HepG2 (cell line): ENCODE measurements around the gene YPEL3. TPM values are rescaled to one million over a fixed set of nuclear protein-coding genes. Genes with fewer than 3 reads are reported as not detected.

Experiments
- ATF6 ChIP-seq: sonication (generic); formaldehyde crosslinking; conservative IDR thresholded peaks from 2 replicates; pipeline ENCODE4 v1.4.0; 2020; ENCODE audit warnings: missing genetic modification reagents
- BCL6 ChIP-seq: IDR thresholded peaks from 2 replicates; pipeline ENCODE4 v1.6.1; 2016; ENCODE audit warnings: missing genetic modification reagents, missing compliant biosample characterization
- DNMT1 ChIP-seq: sonication (generic); formaldehyde crosslinking; IDR thresholded peaks from 2 replicates; pipeline ENCODE4 v1.5.1; 2020; ENCODE audit warnings: mild to moderate bottlenecking, missing genetic modification reagents
- FLYWCH1 ChIP-seq: sonication (generic); formaldehyde crosslinking; IDR thresholded peaks from 2 replicates; pipeline ENCODE4 v1.8.1; 2023; ENCODE audit warnings: mild to moderate bottlenecking, missing genetic modification reagents
- GLMP ChIP-seq: sonication (generic); formaldehyde crosslinking; IDR thresholded peaks from 2 replicates; pipeline ENCODE4 v1.9.0; 2021; ENCODE audit warnings: missing genetic modification reagents, mild to moderate bottlenecking, borderline replicate concordance
- HOXA3 ChIP-seq: sonication (generic); formaldehyde crosslinking; IDR thresholded peaks from 2 replicates; pipeline ENCODE4 v1.5.0; 2020; ENCODE audit warnings: missing genetic modification reagents
- SCMH1 ChIP-seq: sonication (generic); formaldehyde crosslinking; IDR thresholded peaks from 2 replicates; pipeline ENCODE4 v1.9.0; 2021; ENCODE audit warnings: missing genetic modification reagents, mild to moderate bottlenecking, borderline replicate concordance
- ZBTB46 ChIP-seq: sonication (generic); formaldehyde crosslinking; IDR thresholded peaks from 2 replicates; pipeline ENCODE4 v1.4.0; 2020; ENCODE audit warnings: mild to moderate bottlenecking, missing genetic modification reagents, borderline replicate concordance
- ZFP82 ChIP-seq: sonication (generic); formaldehyde crosslinking; IDR thresholded peaks from 2 replicates; pipeline ENCODE4 v1.5.1; 2020; ENCODE audit warnings: mild to moderate bottlenecking, missing genetic modification reagents, borderline replicate concordance
- ZNF205 ChIP-seq: IDR thresholded peaks from 2 replicates; pipeline ENCODE4 v1.6.1; 2018; ENCODE audit warnings: missing biosample characterization, missing genetic modification reagents
- ZNF501 ChIP-seq: sonication (generic); formaldehyde crosslinking; IDR thresholded peaks from 2 replicates; pipeline ENCODE4 v1.5.1; 2020; ENCODE audit warnings: mild to moderate bottlenecking, moderate library complexity, missing genetic modification reagents
- ZNF562 ChIP-seq: sonication (generic); formaldehyde crosslinking; IDR thresholded peaks from 2 replicates; pipeline ENCODE4 v1.8.0; 2022; ENCODE audit warnings: missing genetic modification reagents, borderline replicate concordance
- ZNF607 ChIP-seq: sonication (generic); formaldehyde crosslinking; IDR thresholded peaks from 2 replicates; pipeline ENCODE4 v1.5.1; 2020; ENCODE audit warnings: missing genetic modification reagents, mild to moderate bottlenecking, borderline replicate concordance
- ZSCAN9 ChIP-seq: IDR thresholded peaks from 2 replicates; pipeline ENCODE4 v1.6.1; 2016; ENCODE audit warnings: borderline replicate concordance
- polyA plus RNA-seq, 8 experiments: library from polyadenylated mRNA; depleted of rRNA in 3 of 8; stranded (reverse) in 7 of 8; unstranded in 1 of 8; fragments of >200 nt; fragmentation: Illumina TruSeq in 4 of 8; extraction: Trizol in 4 of 8; gene quantifications; 2 replicates each; pipeline versions ENCODE4 v1.2.1 to v1.2.3, GENCODE V29; 2011 to 2016; ENCODE audit warnings: low read depth in 4 of 8, missing spikeins in 1 of 8, mixed read lengths in 1 of 8; ENCODE audit not compliant: insufficient read depth in 1 of 8
- total RNA-seq, 5 experiments: library from RNA; depleted of rRNA; stranded (reverse); fragments of >200 nt; fragmentation: Illumina TruSeq; extraction: Trizol; gene quantifications; 2 replicates each; pipeline ENCODE4 v1.2.3, GENCODE V29; 2016; ENCODE audit warnings: low read depth in 1 of 5
- TF ChIP-seq, protein P1 (sequence below), 2 experiments: sonication (generic) in 1 of 2; formaldehyde crosslinking in 1 of 2; IDR thresholded peaks; 2 replicates each; pipeline versions ENCODE4 v1.6.1 to v1.9.0; 2014 to 2022; ENCODE audit warnings: antibody characterized with exemption in 1 of 2, borderline replicate concordance in 1 of 2, inconsistent platforms in 1 of 2, low read depth in 1 of 2, missing genetic modification reagents in 1 of 2

YPEL3 gene
- total and polyA plus RNA-seq, 2 of the 13 experiments (the other 11 are each of a cell fraction or from before 2014, with no cell fraction given) = 5.4 to 47.0 TPM

- TF ChIP-seq, protein P1, sequence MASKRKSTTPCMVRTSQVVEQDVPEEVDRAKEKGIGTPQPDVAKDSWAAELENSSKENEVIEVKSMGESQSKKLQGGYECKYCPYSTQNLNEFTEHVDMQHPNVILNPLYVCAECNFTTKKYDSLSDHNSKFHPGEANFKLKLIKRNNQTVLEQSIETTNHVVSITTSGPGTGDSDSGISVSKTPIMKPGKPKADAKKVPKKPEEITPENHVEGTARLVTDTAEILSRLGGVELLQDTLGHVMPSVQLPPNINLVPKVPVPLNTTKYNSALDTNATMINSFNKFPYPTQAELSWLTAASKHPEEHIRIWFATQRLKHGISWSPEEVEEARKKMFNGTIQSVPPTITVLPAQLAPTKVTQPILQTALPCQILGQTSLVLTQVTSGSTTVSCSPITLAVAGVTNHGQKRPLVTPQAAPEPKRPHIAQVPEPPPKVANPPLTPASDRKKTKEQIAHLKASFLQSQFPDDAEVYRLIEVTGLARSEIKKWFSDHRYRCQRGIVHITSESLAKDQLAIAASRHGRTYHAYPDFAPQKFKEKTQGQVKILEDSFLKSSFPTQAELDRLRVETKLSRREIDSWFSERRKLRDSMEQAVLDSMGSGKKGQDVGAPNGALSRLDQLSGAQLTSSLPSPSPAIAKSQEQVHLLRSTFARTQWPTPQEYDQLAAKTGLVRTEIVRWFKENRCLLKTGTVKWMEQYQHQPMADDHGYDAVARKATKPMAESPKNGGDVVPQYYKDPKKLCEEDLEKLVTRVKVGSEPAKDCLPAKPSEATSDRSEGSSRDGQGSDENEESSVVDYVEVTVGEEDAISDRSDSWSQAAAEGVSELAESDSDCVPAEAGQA (IDR thresholded peaks at IDR 0.05; ENCODE audit: low read depth) = peak; percentile 68
- TF ChIP-seq, protein P1 (CRISPR knock-in tag; IDR thresholded peaks at IDR 0.05; ENCODE audit: borderline replicate concordance) = no peak
- no peak for TF ChIP-seq GLMP (CRISPR knock-in tag)
- TF ChIP-seq ZSCAN9 (CRISPR knock-in tag) = 0 out of 2 replicates have a peak, but pooled peaks have one; percentile 49
- 0 out of 2 replicates have a peak, but pooled peaks have one; percentile 9 for TF ChIP-seq ZNF607 (CRISPR knock-in tag)
- no peak for TF ChIP-seq FLYWCH1 (CRISPR knock-in tag)
- TF ChIP-seq DNMT1 = peak; percentile 65
- TF ChIP-seq ZBTB46 (CRISPR knock-in tag) = no peak
- no peak; the same call in none of the 2 replicates for TF ChIP-seq ZNF501
- peak; percentile 65; the same call in 1 of the 2 replicates for TF ChIP-seq ZNF205 (CRISPR knock-in tag)
- no peak for TF ChIP-seq SCMH1 (CRISPR knock-in tag)
- TF ChIP-seq HOXA3 (CRISPR knock-in tag) = peak; percentile 80
- TF ChIP-seq ZNF562 = no peak
- TF ChIP-seq ATF6 (CRISPR knock-in tag) = no peak
- TF ChIP-seq BCL6 (CRISPR knock-in tag) = peak; percentile 87
- no peak for TF ChIP-seq ZFP82 (CRISPR knock-in tag)
Observed at GRCh38 chr16:30092373-30093010, 3.5 kb downstream of the YPEL3 start (continued).
